Lung (tissue), 12 donors: ENCODE data around the gene BCL2L11. TPM values are rescaled to one million over a fixed set of nuclear protein-coding genes. Genes with fewer than 3 reads are reported as not detected.
A peak's percentile ranks its signal among the peaks of the same experiment; 100 is the strongest.

ENCODE experiments used
- ATAC-seq: fragments of 200-7000 bp; cut with Tn5 transposase; one replicate; pipeline ENCODE4 v1.9.1; 2020; ENCODE audit warnings: moderate number of reproducible peaks; ENCODE audit not compliant: insufficient read depth, low FRiP score
- DNase-seq, 3 donors: peaks; one replicate each; pipeline ENCODE4 v3.0.0-alpha.2; 2013 to 2017
- H3K27ac ChIP-seq, 2 donors: one replicate each; pipeline ENCODE4 v1.5.1; 2013; ENCODE audit warnings: mild to moderate bottlenecking in 2 of 2, moderate library complexity in 2 of 2, control low read depth in 1 of 2, inconsistent platforms in 1 of 2, low read depth in 1 of 2, low read length in 1 of 2
- H3K27me3 ChIP-seq, 3 donors: one replicate each; pipeline ENCODE4 v1.5.1; 2013; ENCODE audit warnings: low read length in 2 of 3; ENCODE audit not compliant: control insufficient read depth in 3 of 3, insufficient read depth in 3 of 3
- H3K36me3 ChIP-seq, 4 donors: one replicate each; pipeline ENCODE4 v1.5.1; 2013; ENCODE audit warnings: low read length in 4 of 4, mild to moderate bottlenecking in 1 of 4, moderate library complexity in 1 of 4; ENCODE audit not compliant: control insufficient read depth in 4 of 4, insufficient read depth in 4 of 4
- H3K4me1 ChIP-seq, 5 donors: one replicate each; pipeline ENCODE4 v1.5.1; 2013; ENCODE audit warnings: low read length in 5 of 5, mild to moderate bottlenecking in 2 of 5, moderate library complexity in 1 of 5; ENCODE audit not compliant: control insufficient read depth in 5 of 5, insufficient read depth in 5 of 5
- H3K4me3 ChIP-seq: one replicate; pipeline ENCODE4 v1.5.1; 2013; ENCODE audit warnings: mild to moderate bottlenecking, control low read depth, moderate library complexity
- H3K9ac ChIP-seq, 2 donors: one replicate each; pipeline ENCODE4 v1.5.1; 2013; ENCODE audit warnings: low read length in 2 of 2, control low read depth in 1 of 2; ENCODE audit not compliant: insufficient read depth in 1 of 2
- H3K9me3 ChIP-seq, 4 donors: one replicate each; pipeline ENCODE4 v1.5.1; 2013; ENCODE audit warnings: low read length in 3 of 4, mild to moderate bottlenecking in 1 of 4, moderate library complexity in 1 of 4; ENCODE audit not compliant: control insufficient read depth in 4 of 4, insufficient read depth in 3 of 4
- WGBS, 2 donors: extraction: QIAGEN DNeasy Blood & Tissue Kit; methylation state at CpG; one replicate each; pipeline ENCODE4 v1.1.7; 2013; 5-methylcytosine and 5-hydroxymethylcytosine counted together
- polyA plus RNA-seq, 2 donors: library from polyadenylated mRNA; stranded (reverse); fragments of 200-250 nt; gene quantifications; one replicate each; pipeline ENCODE4 v1.2.1, GENCODE V29; 2013
- total RNA-seq, 2 donors: library from RNA; depleted of rRNA in 1 of 2; stranded (reverse); fragments of >200 nt in 1 of 2; gene quantifications; one replicate each; pipeline ENCODE4 v1.2.1, GENCODE V29; 2014 to 2021
- TF ChIP-seq, protein P1 (sequence below): IDR thresholded peaks from 2 replicates; pipeline ENCODE4 v1.5.1; 2012; ENCODE audit warnings: mild to moderate bottlenecking; ENCODE audit errors: control extremely low read depth, extremely low read depth
- donor health status: control.
- donor health status: control.
- donor health status: Bipolar disorder and iron deficiency.
- donor health status: healthy.
- donor health status: DM: yes; HTN: yes; CAD: no.

The BCL2L11 gene
- total and polyA plus RNA-seq, 4 donors, result 3.8 to 24.2 (median 12.6) TPM

DNA sequence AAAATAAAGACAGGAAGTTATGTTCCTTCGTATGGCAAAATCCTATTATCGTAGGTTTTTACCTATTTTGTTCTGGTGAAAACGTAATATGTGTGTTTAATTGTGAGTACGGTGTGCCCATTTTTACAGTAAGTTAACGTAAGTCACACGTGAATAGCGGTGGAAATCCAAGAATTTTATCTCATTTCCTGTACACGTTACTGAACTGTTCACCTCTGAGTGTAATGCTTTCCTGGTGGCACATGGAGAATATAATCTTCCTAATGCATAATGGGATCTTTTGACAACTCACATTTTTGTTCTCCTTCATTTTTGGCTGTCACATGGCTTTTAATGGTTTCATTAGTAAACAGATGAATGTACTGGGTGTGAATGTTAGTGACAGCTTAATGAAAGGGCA is 28.2 kb downstream of the BCL2L11 start:
- Histone ChIP-seq H3K27me3 (no peaks in the 10 kb centered on the region), H3K4me3 (no peak overlapping the region), H3K9ac (no peak overlapping the region), H3K27ac (no peak overlapping the region), H3K36me3 (peaks cover 0 to 26% (median 15%) of the 10 kb centered on the region in 4 donors), H3K9me3 (no peaks in the 10 kb centered on the region), H3K4me1 (peaks cover 1 to 17% (median 4%) of the 10 kb centered on the region in 5 donors)
- ATAC-seq, result no peak
- peak in 1 of 3 donors; percentile 33 for DNase-seq
- 58 to 65% methylated on average over 8 of the region's 8 CpGs for WGBS, 2 donors
- TF ChIP-seq, protein P1, sequence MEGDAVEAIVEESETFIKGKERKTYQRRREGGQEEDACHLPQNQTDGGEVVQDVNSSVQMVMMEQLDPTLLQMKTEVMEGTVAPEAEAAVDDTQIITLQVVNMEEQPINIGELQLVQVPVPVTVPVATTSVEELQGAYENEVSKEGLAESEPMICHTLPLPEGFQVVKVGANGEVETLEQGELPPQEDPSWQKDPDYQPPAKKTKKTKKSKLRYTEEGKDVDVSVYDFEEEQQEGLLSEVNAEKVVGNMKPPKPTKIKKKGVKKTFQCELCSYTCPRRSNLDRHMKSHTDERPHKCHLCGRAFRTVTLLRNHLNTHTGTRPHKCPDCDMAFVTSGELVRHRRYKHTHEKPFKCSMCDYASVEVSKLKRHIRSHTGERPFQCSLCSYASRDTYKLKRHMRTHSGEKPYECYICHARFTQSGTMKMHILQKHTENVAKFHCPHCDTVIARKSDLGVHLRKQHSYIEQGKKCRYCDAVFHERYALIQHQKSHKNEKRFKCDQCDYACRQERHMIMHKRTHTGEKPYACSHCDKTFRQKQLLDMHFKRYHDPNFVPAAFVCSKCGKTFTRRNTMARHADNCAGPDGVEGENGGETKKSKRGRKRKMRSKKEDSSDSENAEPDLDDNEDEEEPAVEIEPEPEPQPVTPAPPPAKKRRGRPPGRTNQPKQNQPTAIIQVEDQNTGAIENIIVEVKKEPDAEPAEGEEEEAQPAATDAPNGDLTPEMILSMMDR, result no peak

GRCh38 chr2:111149882-111150455 is 29.3 kb downstream of the BCL2L11 start:
- Histone ChIP-seq H3K27ac (no peak overlapping the region), H3K9me3 (no peaks in the 10 kb centered on the region), H3K27me3 (no peaks in the 10 kb centered on the region), H3K9ac (no peak overlapping the region), H3K4me3 (no peak overlapping the region), H3K36me3 (peaks cover 0 to 23% (median 17%) of the 10 kb centered on the region in 4 donors), H3K4me1 (peaks cover 1 to 17% (median 3%) of the 10 kb centered on the region in 5 donors)
- 97 to 99% methylated on average over 7 of the region's 7 CpGs for WGBS, 2 donors
- ATAC-seq, result no peak
- DNase-seq, result no peak
- TF ChIP-seq, protein P1, result no peak

DNA sequence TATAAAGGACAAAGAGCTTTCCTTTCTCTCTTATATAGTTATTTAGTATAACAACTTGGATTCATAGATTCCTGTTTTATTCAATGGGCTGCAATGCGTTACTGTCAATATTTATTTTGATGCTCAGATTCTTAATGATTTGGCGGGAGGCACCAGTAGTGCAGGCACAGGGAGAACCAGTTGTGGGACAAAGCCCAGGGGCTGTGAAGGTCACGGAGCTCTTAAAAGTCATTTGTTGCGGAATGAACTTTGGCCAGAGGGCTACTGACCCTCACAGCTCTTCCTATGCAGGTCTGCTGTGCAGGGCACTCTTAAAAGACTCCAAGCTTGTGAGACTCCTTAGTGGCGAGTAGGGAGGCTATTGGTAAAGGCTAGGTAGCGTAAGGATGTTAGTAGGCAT is 34.0 kb downstream of the BCL2L11 start:
- Histone ChIP-seq H3K4me1 (peaks cover 0 to 6% (median 0%) of the 10 kb centered on the region in 5 donors), H3K36me3 (peaks cover 0 to 36% (median 23%) of the 10 kb centered on the region in 4 donors), H3K27ac (no peak overlapping the region), H3K9me3 (peaks cover 0 to 3% (median 0%) of the 10 kb centered on the region in 4 donors), H3K9ac (no peak overlapping the region), H3K27me3 (no peaks in the 10 kb centered on the region), H3K4me3 (no peak overlapping the region)
- TF ChIP-seq, protein P1, result no peak
- ATAC-seq (no peak), DNase-seq (no peak)
- 83 to 98% methylated on average over 6 of the region's 6 CpGs for WGBS, 2 donors

DNA sequence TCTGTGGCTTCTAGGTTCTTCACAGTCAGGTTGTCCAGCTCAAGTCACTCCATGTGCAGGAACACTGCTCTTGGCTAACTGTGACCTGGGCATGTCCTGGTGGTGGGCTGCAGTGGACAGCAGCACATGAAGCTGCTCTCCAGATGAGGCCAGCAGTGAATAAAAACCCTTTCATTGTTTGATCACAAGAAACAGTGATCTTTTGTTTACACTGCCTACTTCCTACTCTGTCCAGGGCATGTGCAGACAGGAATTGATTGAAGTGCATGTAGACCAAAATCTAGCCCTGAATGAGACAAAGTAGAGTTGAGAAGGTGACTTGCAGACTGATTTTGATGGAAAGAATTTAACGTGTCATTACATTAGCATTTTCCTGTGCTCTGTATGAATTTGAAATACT is 34.9 kb downstream of the BCL2L11 start:
- Histone ChIP-seq H3K4me3 (no peak overlapping the region), H3K9me3 (peaks cover 0 to 3% (median 0%) of the 10 kb centered on the region in 4 donors), H3K27ac (no peak overlapping the region), H3K27me3 (no peaks in the 10 kb centered on the region), H3K36me3 (peaks cover 0 to 36% (median 27%) of the 10 kb centered on the region in 4 donors), H3K4me1 (peaks cover 0 to 7% (median 0%) of the 10 kb centered on the region in 5 donors), H3K9ac (no peak overlapping the region)
- 71 to 76% methylated on average over 1 of the region's 1 CpG for WGBS, 2 donors
- no peak for ATAC-seq
- TF ChIP-seq, protein P1, result no peak
- DNase-seq, result no peak
